ENCODE results near the gene POFUT1.
"Not testable (repeated sequence)": the region's sequence is repeated elsewhere in the genome, so short reads cannot be mapped to it uniquely, and the experiment has no call there.

POFUT1 gene

DNA sequence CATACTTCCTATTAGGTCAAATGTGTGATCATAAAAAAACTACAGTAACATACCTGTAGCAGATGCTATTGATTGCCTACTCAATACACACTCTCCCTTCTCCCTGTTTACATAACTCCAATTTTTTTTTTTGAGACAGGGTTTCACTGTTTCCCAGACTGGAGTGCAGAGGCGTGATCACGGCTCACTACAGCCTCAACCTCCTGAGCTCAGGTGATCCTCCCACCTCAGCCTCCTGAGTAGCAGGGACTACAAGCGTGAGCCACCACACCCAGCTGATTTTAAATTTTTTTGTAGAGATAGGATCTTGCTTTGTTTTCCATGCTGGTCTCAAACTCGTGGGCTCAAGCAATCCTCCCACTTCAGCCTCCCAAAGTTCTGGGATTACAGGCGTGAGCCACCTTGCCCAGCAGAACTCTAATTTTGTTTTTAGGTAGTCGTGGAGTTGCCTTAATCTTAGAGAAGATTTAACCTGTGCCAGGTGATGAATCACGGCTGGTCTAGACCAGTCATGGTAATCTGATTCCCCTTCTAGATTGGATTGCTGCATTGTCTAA, 55.8 kb downstream of the POFUT1 start:
- H3K14ac ChIP-seq (ENCODE audit: low read length), result no peak overlapping the region
- H3K27me3 ChIP-seq (ENCODE audit: control insufficient read depth in 3 of 3, insufficient read depth in 3 of 3, low read depth in 1 of 3, low read length in 3 of 3), result no peaks in the 10 kb centered on the region
- no peak overlapping the region for H2BK120ac ChIP-seq (ENCODE audit: low read depth, low read length)
- no peaks in the 10 kb centered on the region for H3K4me1 ChIP-seq (ENCODE audit: control insufficient read depth in 2 of 2, insufficient read depth in 1 of 2, low read depth in 1 of 2, low read length in 2 of 2)
- no peak overlapping the region for H2AFZ ChIP-seq (ENCODE audit: low read length)
- H3K4me3 ChIP-seq (ENCODE audit: low read length in 2 of 2), result no peak overlapping the region
- H2AK5ac ChIP-seq (ENCODE audit: low read depth, low read length), result no peak overlapping the region
- no peak overlapping the region for H4K8ac ChIP-seq (ENCODE audit: low read depth, low read length)
- H3K18ac ChIP-seq (ENCODE audit: low read length), result no peak overlapping the region
- no peak overlapping the region for H3K9ac ChIP-seq (ENCODE audit: low read depth, low read length, poor library complexity)
- H3K4ac ChIP-seq (ENCODE audit: low read length), result no peak overlapping the region
- H3K79me1 ChIP-seq (ENCODE audit: low read depth, low read length), result no peaks in the 10 kb centered on the region
- H4K91ac ChIP-seq (ENCODE audit: low read depth, low read length, poor library complexity), result no peak overlapping the region
- H2BK5ac ChIP-seq (ENCODE audit: low read length), result no peak overlapping the region
- H3K36me3 ChIP-seq (replicated peaks in 1 of 2; ENCODE audit: control insufficient read depth in 2 of 2, insufficient read depth in 2 of 2, low read length in 2 of 2), result no peaks in the 10 kb centered on the region
- DNase-seq (ENCODE audit: low spot score), result no peak
- no peak overlapping the region for H3K27ac ChIP-seq (replicated peaks; ENCODE audit: low read length)
- WGBS, 2 donors (ENCODE audit: extremely low coverage in 2 of 2, insufficient read length in 2 of 2, insufficient replicate concordance in 1 of 2), result no CpG with 5 or more reads among the region's 7 CpGs
- no peak overlapping the region for H2BK15ac ChIP-seq (ENCODE audit: low read length)
- H3K4me2 ChIP-seq (ENCODE audit: insufficient read depth, low read length, poor library complexity, severe bottlenecking), result no peak overlapping the region
- H3K9me3 ChIP-seq (replicated peaks in 1 of 2; ENCODE audit: control insufficient read depth in 2 of 2, insufficient read depth in 1 of 2, low read depth in 1 of 2, low read length in 2 of 2), result no peaks in the 10 kb centered on the region
- no peak overlapping the region for H3K23ac ChIP-seq (ENCODE audit: low read depth, low read length, poor library complexity)
- H2BK12ac ChIP-seq (ENCODE audit: low read length), result no peak overlapping the region

DNA sequence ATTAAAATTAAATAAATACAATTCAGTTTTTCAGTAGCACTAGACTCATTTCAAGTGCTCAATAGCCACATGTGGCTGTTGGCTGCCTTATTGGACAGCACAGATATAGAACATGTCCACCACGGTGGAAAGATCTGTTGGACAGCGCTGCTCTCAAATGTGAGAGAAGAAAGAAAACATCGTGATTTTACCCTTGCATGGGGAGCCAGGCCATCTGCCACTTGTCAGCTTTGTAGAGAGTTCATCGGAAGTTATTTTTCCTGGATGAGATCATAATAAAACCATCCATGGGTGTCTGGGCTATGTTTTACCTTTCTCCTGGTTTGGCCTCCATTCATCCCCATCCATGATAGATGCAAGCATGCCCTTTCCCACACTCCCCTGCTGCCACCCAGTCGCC, 63.9 kb downstream of the POFUT1 start:
- peaks cover 0 to 19% (median 0%) of the 10 kb centered on the region in 3 experiments for H3K27me3 ChIP-seq (ENCODE audit: control insufficient read depth in 3 of 3, insufficient read depth in 3 of 3, low read depth in 1 of 3, low read length in 3 of 3)
- no peaks in the 10 kb centered on the region for H3K79me1 ChIP-seq (ENCODE audit: low read depth, low read length)
- no peak overlapping the region for H2BK5ac ChIP-seq (ENCODE audit: low read length)
- H2AFZ ChIP-seq (ENCODE audit: low read length), result no peak overlapping the region
- no peak overlapping the region for H3K4ac ChIP-seq (ENCODE audit: low read length)
- no peaks in the 10 kb centered on the region for H3K4me1 ChIP-seq (ENCODE audit: control insufficient read depth in 2 of 2, insufficient read depth in 1 of 2, low read depth in 1 of 2, low read length in 2 of 2)
- no CpG with 5 or more reads among the region's 5 CpGs for WGBS, 2 donors (ENCODE audit: extremely low coverage in 2 of 2, insufficient read length in 2 of 2, insufficient replicate concordance in 1 of 2)
- H4K91ac ChIP-seq (ENCODE audit: low read depth, low read length, poor library complexity), result no peak overlapping the region
- DNase-seq (ENCODE audit: low spot score), result no peak
- H4K8ac ChIP-seq (ENCODE audit: low read depth, low read length), result no peak overlapping the region
- no peak overlapping the region for H2AK5ac ChIP-seq (ENCODE audit: low read depth, low read length)
- H2BK15ac ChIP-seq (ENCODE audit: low read length), result no peak overlapping the region
- H2BK120ac ChIP-seq (ENCODE audit: low read depth, low read length), result no peak overlapping the region
- no peak overlapping the region for H3K4me3 ChIP-seq (ENCODE audit: low read length in 2 of 2)
- no peaks in the 10 kb centered on the region for H3K36me3 ChIP-seq (replicated peaks in 1 of 2; ENCODE audit: control insufficient read depth in 2 of 2, insufficient read depth in 2 of 2, low read length in 2 of 2)
- no peak overlapping the region for H3K18ac ChIP-seq (ENCODE audit: low read length)
- peaks cover 0 to 4% of the 10 kb centered on the region in 2 donors for H3K9me3 ChIP-seq (replicated peaks in 1 of 2; ENCODE audit: control insufficient read depth in 2 of 2, insufficient read depth in 1 of 2, low read depth in 1 of 2, low read length in 2 of 2)
- no peak overlapping the region for H3K9ac ChIP-seq (ENCODE audit: low read depth, low read length, poor library complexity)
- no peak overlapping the region for H3K14ac ChIP-seq (ENCODE audit: low read length)
- no peak overlapping the region for H3K4me2 ChIP-seq (ENCODE audit: insufficient read depth, low read length, poor library complexity, severe bottlenecking)
- no peak overlapping the region for H3K27ac ChIP-seq (replicated peaks; ENCODE audit: low read length)
- H3K23ac ChIP-seq (ENCODE audit: low read depth, low read length, poor library complexity), result no peak overlapping the region
- no peak overlapping the region for H2BK12ac ChIP-seq (ENCODE audit: low read length)

GRCh38 chr20:32274359-32274758, 66.7 kb downstream of the POFUT1 start:
- Histone ChIP-seq H4K91ac (ENCODE audit: low read depth, low read length, poor library complexity) (no peak overlapping the region), H3K4me2 (ENCODE audit: insufficient read depth, low read length, poor library complexity, severe bottlenecking) (no peak overlapping the region)
- no peak for DNase-seq (ENCODE audit: low spot score)

DNA sequence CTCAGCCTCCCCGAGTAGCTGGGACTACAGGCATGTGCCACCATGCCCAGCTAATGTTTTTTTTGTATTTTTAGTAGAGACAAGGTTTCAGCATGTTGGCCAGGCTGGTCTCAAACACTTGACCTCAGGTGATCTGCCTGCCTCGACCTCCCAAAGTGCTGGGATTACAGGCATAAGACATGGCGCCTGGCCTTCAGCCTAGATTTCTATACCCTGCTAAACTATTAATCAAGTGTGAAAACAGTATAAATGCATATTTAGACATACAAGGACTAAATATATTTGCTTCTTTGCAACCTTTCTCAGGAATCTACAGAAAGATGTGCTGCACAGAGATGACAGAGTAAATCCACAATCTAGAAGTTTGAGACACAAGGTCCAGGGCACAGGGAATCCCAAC, 67.5 kb downstream of the POFUT1 start:
- H2AK5ac ChIP-seq (ENCODE audit: low read depth, low read length); H2AFZ ChIP-seq (ENCODE audit: low read length); H3K14ac ChIP-seq (ENCODE audit: low read length); H3K4me1 ChIP-seq (ENCODE audit: control insufficient read depth in 2 of 2, insufficient read depth in 1 of 2, low read depth in 1 of 2, low read length in 2 of 2); DNase-seq (ENCODE audit: low spot score); H2BK15ac ChIP-seq (ENCODE audit: low read length); H4K8ac ChIP-seq (ENCODE audit: low read depth, low read length); H3K23ac ChIP-seq (ENCODE audit: low read depth, low read length, poor library complexity); H3K27ac ChIP-seq (replicated peaks; ENCODE audit: low read length); H2BK5ac ChIP-seq (ENCODE audit: low read length); H3K18ac ChIP-seq (ENCODE audit: low read length); H3K9ac ChIP-seq (ENCODE audit: low read depth, low read length, poor library complexity); H2BK12ac ChIP-seq (ENCODE audit: low read length); H2BK120ac ChIP-seq (ENCODE audit: low read depth, low read length); H3K9me3 ChIP-seq (replicated peaks in 1 of 2; ENCODE audit: control insufficient read depth in 2 of 2, insufficient read depth in 1 of 2, low read depth in 1 of 2, low read length in 2 of 2); H3K36me3 ChIP-seq (replicated peaks in 1 of 2; ENCODE audit: control insufficient read depth in 2 of 2, insufficient read depth in 2 of 2, low read length in 2 of 2); H3K79me1 ChIP-seq (ENCODE audit: low read depth, low read length); H4K91ac ChIP-seq (ENCODE audit: low read depth, low read length, poor library complexity); H3K4me2 ChIP-seq (ENCODE audit: insufficient read depth, low read length, poor library complexity, severe bottlenecking); H3K4ac ChIP-seq (ENCODE audit: low read length); H3K4me3 ChIP-seq (ENCODE audit: low read length in 2 of 2): not testable (repeated sequence)
- WGBS, 2 donors (ENCODE audit: extremely low coverage in 2 of 2, insufficient read length in 2 of 2, insufficient replicate concordance in 1 of 2), result no CpG with 5 or more reads among the region's 3 CpGs
- H3K27me3 ChIP-seq (ENCODE audit: control insufficient read depth in 3 of 3, insufficient read depth in 3 of 3, low read depth in 1 of 3, low read length in 3 of 3), result peaks cover 0 to 19% (median 0%) of the 10 kb centered on the region in 3 experiments

More at GRCh38 chr20:32274359-32274758, 66.7 kb downstream of the POFUT1 start:
- WGBS, 2 donors (ENCODE audit: extremely low coverage in 2 of 2, insufficient read length in 2 of 2, insufficient replicate concordance in 1 of 2), result no CpG with 5 or more reads among the region's 3 CpGs
- Histone ChIP-seq H2BK12ac (ENCODE audit: low read length) (no peak overlapping the region), H3K79me1 (ENCODE audit: low read depth, low read length) (peaks cover 3% of the 10 kb centered on the region), H2AK5ac (ENCODE audit: low read depth, low read length) (no peak overlapping the region), H3K4ac (ENCODE audit: low read length) (no peak overlapping the region), H2AFZ (ENCODE audit: low read length) (no peak overlapping the region), H2BK120ac (ENCODE audit: low read depth, low read length) (no peak overlapping the region), H3K27ac (replicated peaks; ENCODE audit: low read length) (no peak overlapping the region), H2BK5ac (ENCODE audit: low read length) (no peak overlapping the region), H3K36me3 (replicated peaks in 1 of 2; ENCODE audit: control insufficient read depth in 2 of 2, insufficient read depth in 2 of 2, low read length in 2 of 2) (no peaks in the 10 kb centered on the region), H3K9me3 (replicated peaks in 1 of 2; ENCODE audit: control insufficient read depth in 2 of 2, insufficient read depth in 1 of 2, low read depth in 1 of 2, low read length in 2 of 2) (peaks cover 0 to 4% of the 10 kb centered on the region in 2 donors), H3K23ac (ENCODE audit: low read depth, low read length, poor library complexity) (no peak overlapping the region), H3K27me3 (ENCODE audit: control insufficient read depth in 3 of 3, insufficient read depth in 3 of 3, low read depth in 1 of 3, low read length in 3 of 3) (peaks cover 0 to 19% (median 0%) of the 10 kb centered on the region in 3 experiments), H3K4me3 (ENCODE audit: low read length in 2 of 2) (no peak overlapping the region), H3K14ac (ENCODE audit: low read length) (no peak overlapping the region), H2BK15ac (ENCODE audit: low read length) (no peak overlapping the region), H3K4me1 (ENCODE audit: control insufficient read depth in 2 of 2, insufficient read depth in 1 of 2, low read depth in 1 of 2, low read length in 2 of 2) (peaks cover 4 to 7% of the 10 kb centered on the region in 2 donors), H4K8ac (ENCODE audit: low read depth, low read length) (no peak overlapping the region), H3K18ac (ENCODE audit: low read length) (no peak overlapping the region), H3K9ac (ENCODE audit: low read depth, low read length, poor library complexity) (no peak overlapping the region)
